Hypothalamus (tissue), 51 donors: ENCODE data around the gene GPR32.
A peak's percentile ranks its signal among the peaks of the same experiment; 100 is the strongest.
"Not testable (repeated sequence)": the region's sequence is repeated elsewhere in the genome, so short reads cannot be mapped to it uniquely, and the experiment has no call there.

Experiments used
- DNase-seq, 51 donors: peaks; one replicate each; lab custom pipeline; 2025; lab: John Stamatoyannopoulos, UW

The GPR32 gene

GRCh38 chr19:50770164-50770563 is at the start of gene GPR32:
Gene GPR32, plus strand, starts transcription at chr19:50770464. Its CDS starts 137 bp downstream, at chr19:50770601.
- not testable (repeated sequence) for DNase-seq

GRCh38 chr19:50720921-50721381 is 49.3 kb upstream of the GPR32 start:
- peak in 2 of 51 donors; percentile 16 to 62 for DNase-seq

- DNase-seq: peak in 3 of 51 donors; percentile 21 to 36 (median 35)
Observed at GRCh38 chr19:50721441-50722137, 48.7 kb upstream of the GPR32 start.

GRCh38 chr19:50722201-50723013 is 47.9 kb upstream of the GPR32 start:
- no peak for DNase-seq

GRCh38 chr19:50723069-50723468 is 47.2 kb upstream of the GPR32 start, which contains the start of gene CLEC11A:
Gene CLEC11A, plus strand, starts transcription at chr19:50723364. Its CDS starts 162 bp downstream, at chr19:50723526.
- no peak for DNase-seq

GRCh38 chr19:50723735-50724521 is 46.3 kb upstream of the GPR32 start:
- DNase-seq: peak in 2 of 51 donors; percentile 46 to 49

- DNase-seq: peak; percentile 80 to 100 (median 99)
Observed at GRCh38 chr19:50724522-50725217, 45.6 kb upstream of the GPR32 start.

- peak in 1 of 51 donors; percentile 59 for DNase-seq
Observed at GRCh38 chr19:50725218-50725910, 44.9 kb upstream of the GPR32 start.

GRCh38 chr19:50725911-50726230 is 44.4 kb upstream of the GPR32 start:
- no peak for DNase-seq

- peak in 47 of 51 donors; percentile 11 to 91 (median 71) for DNase-seq
Observed at GRCh38 chr19:50728084-50728737, 42.1 kb upstream of the GPR32 start.

- DNase-seq: no peak
Observed at GRCh38 chr19:50729894-50730293, 40.4 kb upstream of the GPR32 start.

GRCh38 chr19:50735869-50736268 is 34.4 kb upstream of the GPR32 start:
- DNase-seq: no peak

GRCh38 chr19:50736338-50736737 is 33.9 kb upstream of the GPR32 start:
- no peak for DNase-seq

GRCh38 chr19:50739132-50739913 is 30.9 kb upstream of the GPR32 start:
- no peak for DNase-seq

GRCh38 chr19:50739914-50740426 is 30.3 kb upstream of the GPR32 start:
- DNase-seq: no peak

- DNase-seq: no peak
Observed at GRCh38 chr19:50741179-50741933, 28.9 kb upstream of the GPR32 start.

- no peak for DNase-seq
Observed at GRCh38 chr19:50743537-50743936, 26.7 kb upstream of the GPR32 start.
